Breast epithelium (tissue), 3 donors: ENCODE results near the gene LRRC4C.

ENCODE experiments used
- CTCF ChIP-seq, 3 donors: fragments of 450-650 bp; IDR thresholded peaks; one replicate each; pipeline ENCODE4 v1.5.1; 2016 to 2017; ENCODE audit warnings: antibody characterized with exemption in 3 of 3, mild to moderate bottlenecking in 3 of 3, moderate library complexity in 3 of 3
- POLR2A ChIP-seq: fragments of 450-650 bp; IDR thresholded peaks from one replicate; pipeline ENCODE4 v1.6.1; 2016; ENCODE audit warnings: antibody characterized with exemption, mild to moderate bottlenecking, moderate library complexity
- POLR2AphosphoS5 ChIP-seq, 3 donors: sonication (generic); formaldehyde crosslinking; IDR thresholded peaks; one replicate each; pipeline ENCODE4 v1.6.1; 2017; ENCODE audit warnings: antibody characterized with exemption in 3 of 3

- no peak for TF ChIP-seq CTCF (IDR thresholded peaks at IDR 0.05)
- TF ChIP-seq POLR2AphosphoS5 (IDR thresholded peaks at IDR 0.05): no peak
- TF ChIP-seq POLR2A: no peak
These were observed 185.5 kb downstream of the LRRC4C start for GRCh38 chr11:41273908-41274307.
